Bone marrow (tissue), 2 donors: ENCODE results near the gene WFIKKN1.
"Not testable (repeated sequence)": the region's sequence is repeated elsewhere in the genome, so short reads cannot be mapped to it uniquely, and the experiment has no call there.

Source experiments
- DNase-seq, 2 donors: peaks; one replicate each; lab custom pipeline; 2025; lab: John Stamatoyannopoulos, UW

Gene WFIKKN1

DNA sequence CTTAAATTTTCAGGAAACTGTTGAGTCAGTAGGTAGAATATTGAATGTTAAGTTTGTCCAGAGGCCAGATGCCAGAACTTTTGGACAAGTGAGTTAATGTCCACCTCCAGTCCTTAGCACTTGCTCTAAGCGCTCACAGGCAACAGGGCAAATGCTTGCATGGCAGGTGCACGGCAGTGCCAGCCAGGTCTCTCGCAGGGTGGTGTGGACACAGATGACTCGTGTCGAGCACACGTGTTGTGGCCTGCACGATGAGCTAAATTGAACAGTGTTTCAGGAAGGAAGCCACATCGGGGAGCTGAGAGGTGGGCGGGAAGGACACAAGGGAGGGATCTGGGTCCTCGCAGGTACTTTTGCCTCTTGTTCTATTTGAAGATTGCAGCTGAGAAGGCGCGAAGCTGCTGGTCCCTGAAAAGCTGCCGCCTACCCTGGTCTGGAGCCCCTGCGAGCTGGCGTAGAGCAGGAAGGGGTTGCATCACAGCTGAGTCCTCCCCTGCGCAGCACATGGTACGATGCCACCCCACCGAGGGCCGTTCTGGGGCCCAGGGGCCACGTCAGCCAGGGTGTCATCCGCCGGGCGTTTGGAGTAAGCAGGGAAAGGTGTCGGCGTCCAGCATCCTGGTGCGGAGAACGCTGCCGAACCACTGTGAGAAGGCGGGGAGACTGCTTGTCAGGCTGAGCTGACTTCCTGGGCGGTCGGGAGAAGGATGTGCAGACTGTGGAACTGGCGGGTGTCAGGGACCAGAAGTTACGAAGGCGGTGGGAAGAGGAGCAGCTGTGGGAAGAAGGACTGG, 34.6 kb upstream of the WFIKKN1 start:
- no peak for DNase-seq

DNA sequence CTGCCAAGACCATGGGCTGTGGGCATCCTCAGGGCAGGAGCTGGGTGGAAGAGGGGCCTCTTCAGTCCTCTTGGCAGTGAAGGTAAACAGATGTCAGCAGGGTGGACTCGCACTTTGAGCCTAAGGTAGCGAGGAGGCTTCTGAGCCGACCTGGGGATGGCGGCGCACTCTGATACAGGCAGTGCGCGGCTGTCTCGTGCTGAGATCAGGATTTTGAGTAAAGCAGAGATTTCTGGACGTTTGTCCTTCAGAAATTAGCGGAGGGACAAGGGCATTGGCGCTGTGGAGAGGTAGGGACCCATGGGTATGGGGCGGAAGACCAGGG, 34.1 kb upstream of the WFIKKN1 start:
- DNase-seq, result no peak

DNA sequence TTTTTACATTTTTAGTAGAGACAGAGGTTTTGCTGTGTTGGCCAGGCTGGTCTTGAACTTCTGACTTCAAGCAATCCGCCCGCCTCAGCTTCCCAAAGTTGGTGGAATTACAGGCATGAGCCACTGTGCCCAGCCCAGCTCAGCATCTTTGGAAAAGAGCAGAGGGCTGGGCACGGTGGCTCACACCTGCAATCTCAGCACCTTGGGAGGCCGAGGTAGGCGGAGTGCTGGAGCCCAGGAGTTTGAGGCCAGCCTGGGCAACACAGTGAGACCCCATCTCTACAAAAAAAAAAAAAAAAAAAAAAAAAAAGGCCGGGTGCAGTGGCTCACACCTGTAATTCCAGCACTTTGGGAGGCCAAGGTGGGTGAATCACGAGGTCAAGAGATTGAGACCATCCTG, 33.1 kb upstream of the WFIKKN1 start:
- not testable (repeated sequence) for DNase-seq

DNA sequence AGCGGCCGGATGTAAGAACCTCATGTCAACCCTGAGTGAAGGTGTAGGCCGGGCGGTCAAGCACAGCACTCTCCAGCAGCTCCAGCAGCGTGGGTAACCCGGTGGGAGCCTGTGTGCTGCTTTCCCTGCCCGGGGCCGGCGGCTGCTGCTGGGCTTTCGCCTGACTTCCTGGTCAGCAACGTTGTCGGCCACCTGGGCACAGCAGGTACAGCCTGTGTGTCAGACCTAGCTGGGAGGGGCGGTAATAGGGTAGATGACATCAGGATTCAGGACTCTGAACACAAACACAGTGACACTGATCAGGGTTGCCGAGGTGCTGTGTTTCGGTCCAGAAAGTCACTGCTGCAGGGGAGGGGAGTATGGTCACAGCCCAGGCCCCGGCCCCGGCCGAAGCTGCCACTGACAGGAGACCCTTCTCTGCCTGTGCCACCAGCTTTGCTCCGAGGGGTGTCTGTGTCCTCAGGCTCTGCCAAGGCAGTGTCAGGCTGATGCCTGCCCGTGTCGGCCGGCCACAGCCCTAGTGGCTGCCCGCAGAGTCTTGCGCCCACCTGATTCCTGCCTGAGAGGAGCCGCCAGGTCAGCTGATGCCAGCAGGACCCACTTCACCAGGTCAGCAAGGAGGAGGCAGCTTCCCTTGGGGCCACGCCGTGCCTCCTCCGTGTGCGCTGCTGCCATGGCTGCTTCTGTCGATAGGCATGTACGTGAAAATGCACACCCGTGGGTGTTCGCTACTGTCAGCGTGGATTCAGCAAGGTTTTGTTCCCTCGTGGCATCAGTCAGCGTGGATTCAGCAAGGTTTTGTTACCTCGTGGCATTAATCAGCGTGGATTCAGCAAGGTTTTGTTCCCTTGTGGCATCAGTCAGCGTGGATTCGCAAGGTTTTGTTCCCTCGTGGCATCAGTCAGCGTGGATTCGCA, 31.7 kb upstream of the WFIKKN1 start:
- no peak for DNase-seq

DNA sequence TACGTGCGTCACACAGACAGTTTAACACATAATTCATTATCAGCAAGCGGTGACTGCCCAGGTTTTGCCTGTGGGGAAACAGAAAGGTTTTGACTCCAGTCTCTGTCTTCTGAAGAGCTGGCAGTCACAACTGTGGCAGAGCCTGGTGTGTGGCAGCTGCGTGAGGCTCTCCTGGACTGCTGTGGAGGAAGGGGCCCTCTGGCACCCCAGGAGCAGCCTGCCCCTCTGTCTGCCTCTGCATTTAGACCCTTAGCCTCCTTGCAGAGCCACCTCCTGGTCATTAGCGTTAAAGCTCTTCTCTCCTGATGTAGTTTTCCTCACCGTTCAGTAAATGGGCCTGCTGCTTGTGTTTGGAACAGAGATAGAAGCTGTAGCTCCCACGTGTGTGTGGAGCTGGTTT, 30.0 kb upstream of the WFIKKN1 start:
- no peak for DNase-seq

DNA sequence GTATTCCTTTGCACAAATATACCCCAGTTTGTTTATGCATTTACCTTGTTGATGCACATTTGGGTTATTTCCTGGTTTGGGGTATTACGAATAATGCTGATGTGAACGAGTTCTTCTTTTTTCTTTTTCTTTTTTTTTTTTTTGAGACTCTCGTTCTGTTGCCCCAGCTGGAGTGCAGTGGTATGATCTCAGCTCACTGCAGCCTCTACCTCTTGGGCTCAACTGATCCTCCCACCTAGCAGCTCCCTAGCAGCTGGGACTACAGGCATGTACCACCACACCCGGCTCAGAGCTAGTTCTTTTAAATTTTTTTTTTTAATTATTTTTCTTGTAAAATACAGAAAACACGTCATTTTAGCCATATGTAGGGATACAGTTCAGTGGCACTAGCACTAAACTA, 26.9 kb upstream of the WFIKKN1 start:
- DNase-seq, result no peak

DNA sequence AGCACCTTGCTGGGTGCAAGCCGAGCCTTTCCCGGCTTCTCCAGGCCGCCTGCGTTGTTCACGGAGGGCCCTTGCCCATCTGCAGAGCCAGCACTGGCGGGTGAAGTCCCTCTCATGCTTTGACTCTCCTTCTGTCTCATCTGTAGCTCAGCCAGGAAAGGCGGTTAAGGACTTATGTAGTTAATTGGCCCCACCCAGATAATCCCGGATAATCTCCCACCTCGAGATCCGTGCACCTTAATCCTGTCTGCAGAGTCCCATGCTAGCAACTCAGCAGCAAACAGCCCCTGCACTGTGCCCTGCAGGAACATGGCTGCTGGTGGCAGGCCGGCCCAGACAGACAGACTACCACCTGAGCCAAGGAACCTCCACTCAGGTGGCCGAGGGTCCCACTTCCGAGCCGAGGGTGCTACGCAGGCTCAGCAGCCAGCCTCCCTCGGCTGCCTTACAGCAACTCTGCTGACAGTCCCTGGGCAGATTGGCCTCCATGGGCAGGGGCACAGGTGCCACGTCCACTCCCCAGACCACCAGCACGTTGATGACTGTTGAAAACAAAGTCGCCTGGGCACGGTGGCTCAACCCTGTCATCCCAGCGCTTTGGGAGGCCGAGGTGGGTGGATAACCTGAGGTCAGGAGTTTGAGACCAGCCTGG, 24.0 kb upstream of the WFIKKN1 start:
- DNase-seq, result no peak

DNA sequence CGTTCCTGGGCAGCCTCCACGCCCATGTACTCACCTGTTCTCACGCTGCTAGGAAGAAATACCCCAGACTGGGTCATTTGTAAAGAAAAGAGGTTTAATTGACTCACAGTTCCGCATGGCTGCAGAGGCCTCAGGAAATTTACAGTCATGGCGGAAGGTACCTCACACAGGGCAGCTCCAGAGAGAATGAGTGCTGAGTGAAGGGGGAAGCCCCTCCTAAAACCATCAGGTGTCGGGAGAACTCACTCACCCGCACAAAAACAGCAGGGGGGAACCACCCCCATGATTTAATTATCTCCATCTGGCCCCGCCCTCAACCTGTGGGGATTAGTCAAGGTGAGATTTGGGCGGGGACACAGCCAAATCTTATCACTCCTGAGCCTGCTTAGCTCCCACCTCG, 22.8 kb upstream of the WFIKKN1 start:
- no peak for DNase-seq

DNA sequence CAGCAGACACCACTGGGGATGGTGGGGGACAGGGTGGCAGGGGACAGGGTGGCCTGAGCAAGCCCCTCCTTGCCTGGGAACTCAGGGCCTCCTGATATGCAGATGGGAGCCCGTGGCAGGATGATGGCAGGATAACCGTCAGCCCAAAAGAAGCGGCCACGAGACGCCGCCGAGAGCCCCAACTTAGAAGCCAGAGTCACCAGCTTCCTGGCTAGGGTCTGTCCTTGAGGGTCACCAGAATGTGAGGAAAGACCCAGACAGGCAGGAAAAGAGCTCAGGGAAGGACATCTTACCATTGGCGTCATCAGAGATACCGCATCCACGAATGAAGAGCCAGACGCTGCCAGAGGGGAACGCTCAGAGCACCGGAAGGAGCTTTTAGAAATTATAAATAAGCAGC, 21.5 kb upstream of the WFIKKN1 start:
- no peak for DNase-seq

DNA sequence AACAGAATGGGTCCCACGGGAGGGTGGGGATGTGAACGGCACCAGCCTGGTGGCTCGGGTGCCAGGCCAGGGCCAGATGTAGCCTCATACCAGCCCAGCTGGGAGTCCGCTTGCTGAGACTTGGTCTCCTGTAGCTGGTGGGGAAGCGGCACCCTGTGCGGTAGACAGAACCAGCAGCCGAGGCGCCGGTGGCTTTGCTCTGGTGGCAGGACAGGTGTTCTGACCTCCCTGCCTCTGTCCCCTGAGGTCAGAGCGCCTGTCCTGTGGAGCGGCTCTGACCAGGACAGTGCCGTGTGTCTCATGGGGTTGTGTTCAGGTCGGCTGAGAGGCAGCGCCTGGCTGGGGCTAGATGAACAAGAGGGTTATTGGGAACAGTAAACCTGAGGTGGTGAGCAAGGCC, 20.8 kb upstream of the WFIKKN1 start:
- DNase-seq, result no peak

DNA sequence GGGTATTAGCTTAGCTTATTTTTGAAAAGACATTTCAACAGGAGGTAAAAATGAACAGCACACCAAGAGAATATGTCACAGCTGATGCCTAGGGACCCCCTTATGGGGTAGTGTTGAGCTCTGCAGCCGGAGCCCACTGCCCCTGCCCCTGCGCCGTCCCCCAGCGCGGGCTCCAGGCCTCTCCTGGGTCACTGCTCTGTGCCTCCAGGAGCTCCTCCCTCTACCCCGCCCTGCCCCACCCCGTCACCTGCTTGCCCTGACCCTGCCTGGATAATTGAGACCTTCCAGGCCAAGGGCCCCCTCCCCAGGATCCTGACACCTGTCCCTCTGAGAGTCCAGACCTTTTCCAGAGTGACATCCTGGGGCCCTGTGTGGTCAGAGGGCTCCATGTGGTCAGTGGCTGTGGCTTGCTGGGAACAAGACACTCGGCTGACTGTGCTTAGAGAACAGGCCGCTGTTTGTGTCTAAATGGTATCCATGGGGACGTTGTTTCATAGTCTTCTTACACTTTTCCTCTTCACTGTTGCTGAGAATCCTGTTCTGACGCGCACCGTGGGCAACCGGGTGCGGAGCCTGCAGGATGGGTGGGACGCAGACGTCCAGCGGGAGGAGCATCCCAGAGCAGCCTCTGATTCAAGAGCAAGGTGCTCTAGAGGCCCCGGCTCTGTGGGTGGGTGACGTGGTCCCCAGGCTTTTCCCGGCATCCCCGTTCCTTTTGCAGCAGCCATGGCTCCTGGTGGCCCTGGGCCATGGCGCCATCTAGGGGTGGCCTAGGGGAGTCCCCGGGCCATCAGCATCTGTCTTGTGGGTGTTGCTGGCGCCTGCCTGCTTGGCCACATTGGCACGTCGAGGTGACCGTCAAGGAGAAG, 20.0 kb upstream of the WFIKKN1 start:
- no peak for DNase-seq

DNA sequence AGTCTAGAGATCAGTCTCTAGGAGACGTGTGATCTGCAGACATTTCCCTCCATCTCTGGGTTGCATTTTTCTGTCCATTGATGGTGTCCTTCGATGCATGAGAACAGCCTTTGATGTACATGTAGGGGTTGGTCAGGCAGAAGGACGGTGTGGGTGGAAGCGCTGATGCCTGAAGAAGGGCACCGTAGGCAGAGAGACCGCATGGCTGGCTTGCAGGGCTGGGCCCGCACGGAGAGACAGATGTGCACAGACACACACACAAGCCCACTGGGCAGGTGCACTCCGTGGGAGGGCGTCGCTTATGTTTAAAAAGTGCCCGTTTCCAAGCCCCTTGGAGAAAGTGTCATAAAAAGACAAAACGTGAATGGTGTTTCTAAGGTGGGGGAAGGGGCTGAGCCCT, 15.7 kb upstream of the WFIKKN1 start:
- no peak for DNase-seq

DNA sequence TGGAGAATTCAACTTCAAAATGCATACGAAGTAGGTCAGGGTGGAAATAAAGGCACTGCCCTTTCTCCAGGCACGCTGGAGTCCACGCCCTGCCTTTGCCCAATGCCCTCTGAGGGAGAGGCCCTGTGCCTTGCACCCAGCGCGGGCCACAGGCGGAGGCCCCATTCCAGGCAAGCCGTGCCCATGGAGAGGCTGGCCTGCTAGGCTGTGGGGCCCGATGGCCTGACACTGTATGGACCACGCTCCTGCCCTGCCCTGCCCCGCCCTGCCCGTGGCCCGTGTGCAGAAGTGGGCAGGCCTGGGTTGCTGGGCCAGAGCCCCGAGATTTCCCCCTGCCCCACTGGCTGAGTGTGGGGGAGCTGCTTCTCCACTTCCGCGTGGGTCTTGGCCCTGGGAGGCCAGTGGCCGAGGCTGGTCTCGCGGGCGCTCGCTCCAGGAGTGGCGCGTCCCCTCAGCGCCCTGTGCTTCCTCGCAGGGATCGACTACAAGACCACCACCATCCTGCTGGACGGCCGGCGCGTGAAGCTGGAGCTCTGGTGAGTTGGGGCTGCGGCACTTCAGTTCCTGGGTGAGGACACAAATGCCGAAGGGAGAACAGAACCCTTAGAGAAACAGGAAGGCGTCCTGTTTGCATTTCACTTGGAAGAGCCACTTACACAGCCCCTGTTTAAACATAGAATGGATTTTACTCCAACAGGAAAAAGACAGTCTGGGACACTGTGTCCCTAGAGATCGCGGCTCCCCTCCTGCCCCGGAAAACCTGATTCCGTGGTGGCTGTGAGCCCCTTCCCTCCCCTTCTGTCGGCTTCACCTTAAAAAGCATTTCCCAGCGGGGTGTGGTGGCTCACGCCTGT, 13.8 kb upstream of the WFIKKN1 start:
- DNase-seq, result no peak

DNA sequence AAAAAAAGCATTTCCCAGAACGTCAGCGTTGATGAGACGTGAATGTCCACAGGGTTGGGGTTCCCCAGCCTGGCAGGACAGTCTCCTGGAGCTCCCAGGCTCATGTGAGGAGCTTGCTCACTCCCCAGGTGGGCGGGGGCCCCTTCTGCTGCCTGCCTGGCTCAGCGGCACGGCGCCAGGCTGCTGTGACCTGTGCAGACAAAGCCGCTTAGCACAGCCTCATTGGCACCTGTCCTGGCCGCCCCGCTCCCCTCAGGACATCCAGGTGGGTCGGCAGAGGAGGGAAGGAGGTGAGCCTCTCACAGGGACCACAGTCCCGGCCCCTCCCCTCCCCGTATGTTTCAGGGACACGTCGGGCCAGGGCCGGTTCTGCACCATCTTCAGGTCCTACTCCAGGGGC, 12.9 kb upstream of the WFIKKN1 start:
- DNase-seq, result no peak

DNA sequence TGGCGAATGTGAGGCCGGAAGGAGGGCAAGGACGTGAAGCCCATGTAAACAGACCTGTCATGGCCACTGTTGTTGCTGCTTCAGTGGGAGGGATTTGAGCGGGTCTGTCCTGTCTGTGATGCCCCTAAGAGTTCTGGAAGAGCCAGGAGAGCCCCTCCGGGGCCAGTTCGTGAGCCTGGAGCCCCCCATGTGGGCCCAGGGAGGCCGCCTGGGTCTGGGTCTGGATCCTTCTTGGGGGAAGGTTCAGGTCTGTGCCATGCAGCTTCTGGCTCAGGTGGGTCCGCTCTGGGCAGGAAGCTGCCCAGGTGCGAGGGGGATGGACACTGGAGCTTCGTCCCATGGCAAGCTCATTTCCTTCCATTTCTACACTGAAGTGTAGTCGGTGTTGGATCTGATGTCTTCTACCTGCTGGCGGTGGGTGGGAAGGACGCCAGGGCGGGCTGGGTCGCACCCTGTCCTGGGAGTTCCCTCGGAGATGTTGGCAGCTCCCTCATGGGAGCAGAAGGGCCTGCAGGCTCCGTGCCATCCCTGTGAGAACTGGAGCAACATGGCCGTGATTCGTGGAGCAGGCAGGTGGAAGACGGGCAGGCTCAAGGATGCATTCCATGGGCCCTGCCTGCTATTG, 11.2 kb upstream of the WFIKKN1 start:
- DNase-seq, result no peak

DNA sequence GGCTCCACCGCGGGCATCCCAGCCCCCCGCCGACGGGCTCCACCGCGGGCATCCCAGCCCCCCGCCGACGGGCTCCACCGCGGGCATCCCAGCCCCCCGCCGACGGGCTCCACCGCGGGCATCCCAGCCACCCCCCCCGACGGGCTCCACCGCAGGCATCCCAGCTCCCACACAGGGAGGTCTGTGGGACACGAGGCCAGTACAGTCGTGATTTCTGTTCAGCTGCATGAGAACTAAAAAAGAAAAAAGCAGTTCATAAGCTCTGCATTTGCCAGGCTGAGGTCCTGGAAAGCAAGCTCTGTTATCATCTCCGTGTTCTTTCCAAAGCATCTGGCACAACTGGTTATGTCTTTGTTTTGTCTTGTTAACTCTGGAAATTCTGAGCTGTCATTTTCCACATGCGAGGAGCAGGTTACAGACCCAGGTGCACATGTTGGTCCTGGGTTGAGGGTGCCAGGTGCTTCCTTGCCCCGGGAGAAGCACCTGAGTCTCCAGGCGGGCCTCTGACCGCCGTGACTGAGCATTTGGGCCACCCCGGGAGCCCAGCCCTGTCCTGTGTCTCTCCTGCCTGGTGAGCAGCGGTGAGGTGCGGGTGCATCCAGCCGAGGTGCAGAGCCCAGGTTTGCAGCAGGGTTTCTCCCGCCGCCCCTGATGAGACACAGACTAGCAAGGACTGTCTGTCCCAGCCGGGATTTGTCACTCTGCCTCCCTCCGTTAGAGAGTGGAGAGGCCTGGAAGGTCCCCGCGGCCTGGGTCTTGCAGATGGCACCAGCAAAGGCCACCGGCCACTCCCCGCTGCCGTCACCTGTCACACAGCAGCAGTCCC, 9.9 kb upstream of the WFIKKN1 start:
- no peak for DNase-seq

DNA sequence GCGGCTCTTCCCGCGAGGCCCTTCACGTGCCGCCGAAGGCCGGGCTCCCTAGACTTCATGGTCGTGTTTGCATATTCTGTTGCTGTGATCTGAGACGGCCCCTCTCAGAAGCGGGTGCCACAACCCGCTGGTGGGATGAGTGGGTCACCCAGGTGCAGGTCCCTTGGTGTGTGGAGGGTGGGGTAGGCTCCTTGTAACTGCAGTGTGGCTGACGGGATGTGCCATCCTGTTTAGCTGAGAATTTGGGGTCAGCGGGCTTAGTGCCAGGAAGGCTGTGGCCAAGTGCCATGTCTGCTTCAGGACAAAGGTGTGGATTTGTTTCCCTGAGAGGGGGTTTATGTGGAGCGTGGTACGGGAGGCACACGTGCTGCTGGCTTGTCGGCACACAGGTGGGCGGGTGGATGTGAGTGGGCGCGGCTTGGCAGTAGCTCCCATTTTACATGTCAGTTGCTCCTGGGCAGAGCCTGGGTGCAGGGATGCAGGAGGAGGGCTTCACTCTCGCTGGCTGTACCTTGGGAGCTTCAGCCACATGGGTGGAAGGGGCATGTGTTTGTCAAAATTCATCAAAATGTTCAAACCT, 9.2 kb upstream of the WFIKKN1 start:
- DNase-seq, result no peak

DNA sequence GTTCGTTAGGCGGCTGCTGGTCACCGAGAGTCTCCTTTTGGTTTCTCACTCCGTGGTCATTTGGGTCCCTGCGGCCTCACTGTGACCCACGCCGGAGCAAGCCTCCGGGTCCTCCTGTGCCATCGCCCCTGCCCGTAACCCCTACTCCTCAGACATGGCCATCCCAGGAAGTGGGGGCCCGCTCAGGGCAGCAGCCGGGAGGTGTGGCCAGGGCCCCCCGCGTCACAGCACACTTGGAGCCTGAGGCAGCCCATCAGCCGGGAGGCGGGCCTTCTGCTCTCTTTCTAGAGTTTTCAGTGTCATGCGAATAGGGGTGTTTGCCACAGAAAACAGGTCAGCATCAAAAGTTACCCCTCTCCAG, 7.9 kb upstream of the WFIKKN1 start:
- DNase-seq, result no peak

DNA sequence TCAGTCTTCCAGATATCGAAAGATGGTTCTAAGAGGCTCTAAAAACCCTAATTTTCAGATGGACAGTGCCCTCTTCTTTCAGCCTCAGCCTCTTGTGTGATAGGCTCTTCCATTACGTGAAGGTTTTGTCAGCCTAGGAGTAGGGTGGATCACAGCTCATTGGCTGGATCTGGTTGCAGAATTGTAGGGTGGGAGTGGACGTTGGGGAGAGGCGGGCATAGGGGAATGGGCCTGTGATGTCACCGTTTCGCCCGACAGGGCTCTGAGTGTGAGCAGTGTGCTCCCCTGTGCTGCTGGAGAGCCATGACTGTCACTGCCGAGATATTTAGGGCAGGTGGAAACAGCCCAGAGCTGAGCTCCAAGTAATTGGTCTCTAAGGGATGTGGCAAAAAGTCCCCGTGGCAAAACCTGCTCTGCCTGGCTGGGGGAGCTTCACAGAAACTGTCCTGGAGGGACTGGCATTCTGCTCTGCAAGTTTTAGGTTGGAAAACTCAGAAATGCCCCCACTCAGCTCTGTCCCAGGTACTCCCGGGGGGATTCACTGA, 6.2 kb upstream of the WFIKKN1 start:
- DNase-seq, result no peak
